HG03064 (cell line): ENCODE data around the gene MINDY3.
"Not testable (repeated sequence)": the region's sequence is repeated elsewhere in the genome, so short reads cannot be mapped to it uniquely, and the experiment has no call there.

Experiments used
- ATAC-seq: cut with Tn5 transposase; IDR thresholded peaks from one replicate; pipeline ENCODE4 v1.9.1; 2021; ENCODE audit warnings: low read depth; ENCODE audit not compliant: unreplicated experiment

MINDY3 gene

DNA sequence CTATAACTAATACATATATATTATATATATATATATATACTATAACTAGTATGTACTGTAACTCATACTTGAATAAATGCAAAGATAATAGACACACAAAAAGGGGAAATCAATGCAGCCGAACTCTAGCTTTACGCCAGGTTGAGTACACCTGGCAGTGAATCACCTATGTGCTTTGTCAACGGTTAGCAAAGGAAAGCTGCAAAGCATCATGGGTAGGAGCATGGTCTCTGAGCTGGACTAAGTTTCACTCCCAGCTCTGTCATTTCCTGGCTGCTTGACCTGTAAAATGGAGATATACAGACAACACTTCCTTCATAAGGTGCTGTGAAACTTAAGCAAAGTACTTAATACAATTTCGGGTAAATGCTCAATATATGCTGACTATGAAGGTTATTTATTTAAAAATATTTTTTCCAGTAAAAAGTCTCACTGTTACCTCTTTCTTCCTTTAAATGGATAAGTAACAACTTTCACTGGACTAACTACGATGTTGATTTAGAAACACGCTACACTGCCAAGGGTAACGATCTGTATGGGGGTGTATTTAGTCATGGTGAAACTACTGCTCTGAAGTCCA is 78.8 kb downstream of the MINDY3 start:
- ATAC-seq, result no peak

DNA sequence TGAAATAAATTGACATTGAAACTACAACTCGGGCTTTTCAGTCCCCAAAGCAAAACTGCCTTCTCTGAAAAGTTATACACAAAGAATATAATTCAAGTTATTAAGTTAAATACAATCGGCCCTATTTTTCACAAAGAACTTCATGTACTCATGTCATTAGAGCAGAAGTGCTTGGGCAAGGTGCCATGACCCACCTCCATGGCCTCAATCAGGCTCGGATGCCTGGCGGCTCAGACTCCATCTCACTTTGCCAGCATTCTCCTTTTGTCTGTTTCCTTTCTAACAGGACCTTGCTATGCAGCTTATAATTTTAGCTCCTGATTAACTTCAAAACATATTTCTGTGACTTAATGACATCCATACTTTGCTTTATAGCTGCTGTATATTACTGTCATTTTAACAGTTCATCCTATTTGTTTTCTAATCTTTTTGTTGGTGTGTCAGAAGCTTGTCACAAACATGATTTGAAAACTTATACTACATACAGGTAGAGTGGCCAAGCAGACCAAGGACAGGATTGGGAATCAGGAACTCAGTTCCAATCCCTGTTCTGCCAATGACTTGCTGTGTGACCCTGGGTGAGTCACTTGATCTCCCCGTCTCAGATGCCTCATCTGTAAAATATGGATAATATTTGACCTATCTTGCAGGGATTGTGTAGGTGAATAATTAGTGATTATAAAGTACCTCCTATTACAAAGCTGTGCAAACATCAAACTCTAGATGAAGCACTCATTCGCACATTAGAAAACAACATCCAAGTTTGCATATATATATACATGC is 79.8 kb downstream of the MINDY3 start:
- ATAC-seq, result no peak

- no peak for ATAC-seq
Observed at GRCh38 chr10:15775513-15775912, 84.8 kb downstream of the MINDY3 start.

DNA sequence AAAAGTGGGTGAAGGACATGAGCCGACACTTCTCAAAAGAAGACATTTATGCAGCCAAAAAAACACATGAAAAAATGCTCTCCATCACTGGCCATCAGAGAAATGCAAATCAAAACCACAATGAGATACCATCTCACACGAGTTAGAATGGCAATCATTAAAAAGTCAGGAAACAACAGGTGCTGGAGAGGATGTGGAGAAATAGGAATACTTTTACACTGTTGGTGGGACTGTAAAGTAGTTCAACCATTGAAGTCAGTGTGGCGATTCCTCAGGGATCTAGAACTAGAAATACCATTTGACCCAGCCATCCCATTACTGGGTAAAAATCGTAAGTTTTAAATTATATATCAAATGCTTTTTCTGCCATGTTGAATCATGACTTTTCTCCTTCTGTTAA is 85.8 kb downstream of the MINDY3 start:
- ATAC-seq, result not testable (repeated sequence)

GRCh38 chr10:15764892-15765454 is 95.3 kb downstream of the MINDY3 start:
- no peak for ATAC-seq

DNA sequence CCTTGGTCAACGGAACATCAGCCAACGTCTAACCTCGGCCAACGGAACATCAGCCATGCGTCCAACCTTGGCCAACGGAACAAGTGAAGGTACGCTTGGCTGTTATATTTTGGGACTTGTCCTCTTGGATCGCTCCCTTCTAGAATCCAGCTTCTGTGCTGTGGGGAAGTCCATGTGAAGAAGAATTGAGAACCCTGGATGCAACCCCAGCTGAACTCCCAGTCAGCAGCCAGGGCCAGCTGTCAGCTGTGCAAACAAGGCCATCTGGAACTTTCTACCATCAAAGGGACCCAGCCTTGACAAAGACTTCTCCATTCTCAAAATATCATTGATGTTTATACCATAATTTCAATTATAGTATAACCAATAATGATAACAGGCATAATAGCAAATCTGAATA is 97.3 kb downstream of the MINDY3 start:
- ATAC-seq, result no peak

DNA sequence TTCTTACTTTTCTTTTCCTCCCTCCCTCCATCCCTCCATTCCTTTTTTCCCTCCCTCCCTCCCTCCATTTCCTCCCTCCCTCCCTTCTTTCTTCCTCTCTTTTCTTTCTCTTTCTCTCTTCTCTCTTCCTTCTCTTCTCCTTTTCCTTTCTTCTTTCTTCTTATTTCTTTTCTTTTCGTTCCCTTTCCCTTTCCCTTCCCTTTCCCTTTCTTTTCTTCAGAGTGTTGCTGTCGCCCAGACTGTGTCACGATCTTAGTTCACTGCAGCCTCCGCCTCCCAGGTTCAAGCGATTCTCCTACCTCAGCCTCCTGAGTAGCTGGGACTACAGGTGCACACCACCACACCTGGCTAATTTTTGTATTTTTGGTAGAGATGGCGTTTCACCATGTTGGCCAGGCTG is 98.1 kb downstream of the MINDY3 start:
- ATAC-seq, result not testable (repeated sequence)

DNA sequence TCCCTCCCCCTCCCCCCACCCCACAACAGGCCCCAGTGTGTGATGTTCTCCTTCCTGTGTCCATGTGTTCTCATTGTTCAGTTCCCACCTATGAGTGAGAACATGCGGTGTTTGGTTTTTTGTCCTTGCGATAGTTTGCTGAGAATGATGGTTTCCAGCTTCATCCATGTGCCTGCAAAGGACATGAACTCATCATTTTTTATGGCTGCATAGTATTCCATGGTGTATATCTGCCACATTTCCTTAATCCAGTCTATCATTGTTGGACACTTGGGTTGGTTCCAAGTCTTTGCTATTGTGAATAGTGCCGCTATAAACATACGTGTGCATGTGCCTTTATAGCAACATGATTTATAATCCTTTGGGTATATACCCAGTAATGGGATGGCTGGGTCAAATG is 99.1 kb downstream of the MINDY3 start:
- ATAC-seq, result not testable (repeated sequence)

DNA sequence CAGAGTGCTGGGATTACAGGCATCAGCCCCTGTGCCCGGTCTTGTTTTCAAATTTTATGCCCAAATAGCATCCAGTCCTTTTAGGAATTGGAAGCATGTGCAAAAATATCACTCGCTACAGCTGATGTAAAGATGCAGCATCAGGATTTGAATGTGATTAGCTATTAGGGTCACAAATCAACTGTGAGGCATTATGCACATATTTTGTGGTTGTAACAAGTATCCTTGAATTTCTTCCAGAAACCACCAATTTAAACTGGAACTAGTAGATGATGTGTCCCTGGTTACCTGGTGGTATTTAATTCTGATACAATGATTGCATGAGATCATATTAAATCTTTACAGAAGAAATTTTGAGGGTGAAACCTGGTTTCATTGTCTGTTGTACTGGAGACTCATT is 99.6 kb downstream of the MINDY3 start:
- no peak for ATAC-seq

- ATAC-seq, result no peak
Observed at GRCh38 chr10:15759265-15759664, 101.0 kb downstream of the MINDY3 start.

DNA sequence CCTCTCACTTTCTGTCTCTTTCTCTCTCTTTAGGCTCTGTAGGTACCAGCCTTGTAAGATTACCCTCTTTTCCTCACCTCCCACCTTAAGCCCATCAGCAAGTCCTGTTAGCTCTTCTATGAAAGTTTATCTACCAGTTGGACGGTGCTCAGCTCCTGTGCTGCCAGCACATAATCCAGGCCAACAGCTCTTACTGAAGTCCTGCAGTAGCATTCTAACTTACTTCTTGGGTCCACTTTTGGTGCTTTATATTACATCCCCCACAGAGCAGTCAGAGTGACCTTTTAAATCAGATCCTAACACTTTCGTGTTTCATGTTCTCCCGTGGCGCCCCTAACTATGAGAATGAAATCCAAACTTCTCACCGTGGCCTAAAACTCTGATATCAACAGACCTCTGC is 101.7 kb downstream of the MINDY3 start:
- no peak for ATAC-seq

DNA sequence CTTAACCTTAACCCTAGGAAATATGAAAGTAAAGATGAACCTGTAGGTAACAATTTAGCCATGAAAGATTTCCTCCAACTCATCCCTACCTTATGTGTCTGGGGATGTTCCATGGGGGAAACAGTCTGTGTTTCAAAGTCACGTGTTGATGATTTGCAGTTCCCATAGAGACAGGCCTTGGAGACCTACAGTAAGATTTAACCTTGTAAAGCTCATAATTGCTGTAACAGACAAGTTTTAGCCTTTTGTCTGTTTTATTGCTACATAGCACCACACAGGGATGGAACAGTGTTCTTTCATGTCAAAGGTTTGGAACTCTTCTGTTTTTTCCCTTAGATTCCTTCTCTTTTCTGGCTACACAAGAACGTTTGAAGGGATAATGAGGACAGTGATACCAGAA is 105.4 kb downstream of the MINDY3 start:
- no peak for ATAC-seq

DNA sequence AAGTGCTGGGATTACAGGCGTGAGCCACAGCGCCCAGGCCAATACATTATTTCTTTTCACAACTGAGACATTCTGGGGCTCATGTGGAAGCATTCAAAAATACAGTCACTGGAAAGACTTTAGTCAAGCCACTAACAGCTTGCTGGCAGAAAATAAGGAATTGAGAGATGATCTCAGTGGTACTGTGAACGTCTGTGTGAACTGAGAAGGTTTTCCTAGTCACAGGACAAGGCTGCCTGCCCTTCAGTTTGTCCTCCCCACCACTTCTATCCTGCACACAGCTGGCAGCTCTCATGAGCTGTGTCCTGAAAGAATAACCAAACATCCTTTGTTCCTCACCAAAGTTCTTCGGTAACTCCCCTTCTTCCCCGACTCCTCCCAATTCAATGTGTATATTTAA is 109.3 kb downstream of the MINDY3 start:
- ATAC-seq, result no peak

GRCh38 chr10:15748126-15748525 is 112.2 kb downstream of the MINDY3 start:
- no peak for ATAC-seq

GRCh38 chr10:15747632-15748031 is 112.7 kb downstream of the MINDY3 start:
- ATAC-seq, result no peak

DNA sequence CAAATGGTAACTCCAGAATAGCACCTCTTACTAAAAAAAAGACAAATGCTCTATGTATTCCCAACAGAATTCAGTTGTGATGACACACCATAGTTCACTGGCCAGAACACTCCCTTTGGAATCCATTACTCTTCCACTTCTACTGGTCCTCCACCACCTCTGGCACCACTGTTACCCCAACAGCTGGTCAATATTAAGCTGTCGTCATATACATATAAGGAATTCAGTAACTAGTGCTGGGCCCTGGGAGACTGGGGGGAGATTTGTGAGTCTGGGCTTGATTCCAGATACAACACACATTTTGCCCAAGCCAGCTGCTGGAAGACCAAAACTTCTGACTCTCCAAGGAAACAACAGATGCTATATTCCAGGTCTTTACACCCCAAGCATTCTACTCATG is 114.6 kb downstream of the MINDY3 start:
- ATAC-seq, result no peak

DNA sequence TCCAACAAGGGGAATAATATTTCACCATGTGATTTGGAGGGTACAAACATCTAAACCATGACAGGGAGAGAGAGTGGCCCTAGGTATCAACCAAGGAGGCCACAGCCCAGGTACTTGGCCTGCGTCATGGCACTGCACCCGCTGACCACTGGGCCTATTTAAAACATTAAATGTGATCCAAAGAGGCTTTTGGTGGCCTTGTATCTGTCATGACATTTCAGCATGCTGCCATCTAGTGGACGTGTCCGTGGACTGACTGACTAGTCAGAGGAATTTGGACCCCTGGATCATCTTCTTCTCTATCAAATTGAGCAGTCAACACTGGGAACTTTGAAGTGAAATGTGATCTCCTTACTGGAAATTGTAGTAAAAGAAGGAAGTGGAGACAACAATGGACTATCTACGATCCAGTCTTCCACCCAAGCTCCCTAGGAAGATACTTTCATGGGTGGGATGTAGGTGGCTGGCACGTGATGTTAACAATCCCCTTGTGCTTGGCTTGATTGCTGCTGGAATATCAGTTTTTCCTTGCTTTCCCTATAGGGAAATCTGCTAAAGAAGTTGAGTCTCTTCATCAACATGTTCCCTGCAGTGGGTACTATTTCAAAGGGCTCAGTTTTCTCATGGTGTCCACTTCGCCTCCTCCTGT is 116.0 kb downstream of the MINDY3 start:
- no peak for ATAC-seq

- ATAC-seq, result no peak
Observed at GRCh38 chr10:15743443-15743842, 116.9 kb downstream of the MINDY3 start.

DNA sequence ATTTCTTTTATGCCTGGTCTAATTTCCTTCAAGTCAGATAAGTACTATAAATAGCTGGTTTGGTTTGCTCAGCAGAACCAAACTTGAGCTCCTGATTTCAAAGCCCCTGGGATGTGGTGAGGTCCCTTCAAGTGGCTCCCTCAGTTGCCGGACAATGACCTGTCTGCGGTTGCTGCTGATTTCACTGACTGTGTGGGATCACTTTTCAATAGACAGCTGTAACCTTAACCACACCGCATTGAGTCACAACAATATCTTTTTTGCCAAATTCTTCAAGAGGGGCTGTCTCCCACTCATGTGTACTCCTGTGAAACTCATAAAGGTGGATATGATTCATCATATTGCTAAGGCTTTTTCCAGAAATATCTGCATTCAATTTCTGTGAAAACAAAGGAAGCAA is 117.5 kb downstream of the MINDY3 start:
- no peak for ATAC-seq

DNA sequence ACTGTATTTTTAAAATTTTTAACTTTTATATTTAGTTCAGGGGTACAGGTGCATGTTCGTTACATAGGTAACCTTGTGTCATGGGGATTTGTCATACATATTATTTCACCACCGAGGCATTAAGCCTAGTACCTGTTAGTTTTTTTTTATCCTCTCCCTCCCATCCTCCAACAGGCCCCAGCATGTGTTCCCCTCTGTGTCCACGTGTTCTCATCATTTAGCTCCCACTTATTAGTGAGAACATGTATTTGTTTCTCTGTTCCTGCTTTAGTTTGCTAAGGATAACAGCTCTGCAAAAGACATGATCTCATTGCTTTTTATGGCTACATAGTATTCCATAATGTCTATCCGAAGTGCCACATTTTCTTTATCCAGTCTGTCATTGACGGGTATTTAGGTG is 118.2 kb downstream of the MINDY3 start:
- no peak for ATAC-seq

DNA sequence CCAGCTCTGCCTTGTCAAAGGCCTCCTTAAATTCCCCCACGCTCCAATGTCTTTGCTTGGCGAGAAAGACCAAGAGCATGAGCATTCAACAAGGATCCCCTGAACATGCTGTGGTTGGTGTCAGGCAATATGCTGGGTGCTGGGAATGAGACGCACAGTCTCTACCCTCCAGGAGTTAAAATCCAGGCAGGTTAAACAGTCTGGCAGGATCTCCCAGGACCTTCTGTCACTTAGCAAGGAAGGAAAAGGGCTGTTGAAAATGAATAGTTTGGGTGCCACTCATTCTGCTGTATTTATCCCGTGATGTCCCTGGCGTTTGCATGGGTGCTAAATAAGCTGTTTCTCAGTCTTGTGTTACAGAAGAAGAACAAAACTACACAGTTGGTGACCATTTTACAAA is 118.7 kb downstream of the MINDY3 start:
- no peak for ATAC-seq

DNA sequence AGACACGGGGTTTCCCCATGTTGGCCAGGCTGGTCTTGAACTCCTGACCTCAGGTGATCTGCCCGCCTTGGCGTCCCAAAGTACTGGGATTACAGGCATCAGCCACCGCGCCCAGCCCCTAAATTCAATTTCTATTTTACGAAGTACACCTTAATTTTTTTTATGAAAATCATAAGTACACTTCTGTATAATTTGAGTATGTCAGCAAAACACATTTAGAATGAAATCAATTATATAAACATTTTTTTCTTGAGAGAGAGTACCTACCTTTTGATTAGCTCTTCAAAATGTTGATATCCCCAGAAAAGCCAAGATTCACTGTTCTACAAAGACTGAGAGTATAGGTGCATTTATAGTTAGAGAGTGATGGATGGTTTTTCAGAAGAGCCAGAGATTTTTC is 120.0 kb downstream of the MINDY3 start:
- no peak for ATAC-seq
